Measurements from ENCODE around the gene PRICKLE4.

PRICKLE4 gene, protein sequence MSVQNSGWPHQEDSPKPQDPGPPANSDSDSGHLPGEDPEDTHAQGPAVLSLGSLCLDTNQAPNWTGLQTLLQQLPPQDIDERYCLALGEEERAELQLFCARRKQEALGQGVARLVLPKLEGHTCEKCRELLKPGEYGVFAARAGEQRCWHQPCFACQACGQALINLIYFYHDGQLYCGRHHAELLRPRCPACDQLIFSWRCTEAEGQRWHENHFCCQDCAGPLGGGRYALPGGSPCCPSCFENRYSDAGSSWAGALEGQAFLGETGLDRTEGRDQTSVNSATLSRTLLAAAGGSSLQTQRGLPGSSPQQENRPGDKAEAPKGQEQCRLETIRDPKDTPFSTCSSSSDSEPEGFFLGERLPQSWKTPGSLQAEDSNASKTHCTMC

DNA sequence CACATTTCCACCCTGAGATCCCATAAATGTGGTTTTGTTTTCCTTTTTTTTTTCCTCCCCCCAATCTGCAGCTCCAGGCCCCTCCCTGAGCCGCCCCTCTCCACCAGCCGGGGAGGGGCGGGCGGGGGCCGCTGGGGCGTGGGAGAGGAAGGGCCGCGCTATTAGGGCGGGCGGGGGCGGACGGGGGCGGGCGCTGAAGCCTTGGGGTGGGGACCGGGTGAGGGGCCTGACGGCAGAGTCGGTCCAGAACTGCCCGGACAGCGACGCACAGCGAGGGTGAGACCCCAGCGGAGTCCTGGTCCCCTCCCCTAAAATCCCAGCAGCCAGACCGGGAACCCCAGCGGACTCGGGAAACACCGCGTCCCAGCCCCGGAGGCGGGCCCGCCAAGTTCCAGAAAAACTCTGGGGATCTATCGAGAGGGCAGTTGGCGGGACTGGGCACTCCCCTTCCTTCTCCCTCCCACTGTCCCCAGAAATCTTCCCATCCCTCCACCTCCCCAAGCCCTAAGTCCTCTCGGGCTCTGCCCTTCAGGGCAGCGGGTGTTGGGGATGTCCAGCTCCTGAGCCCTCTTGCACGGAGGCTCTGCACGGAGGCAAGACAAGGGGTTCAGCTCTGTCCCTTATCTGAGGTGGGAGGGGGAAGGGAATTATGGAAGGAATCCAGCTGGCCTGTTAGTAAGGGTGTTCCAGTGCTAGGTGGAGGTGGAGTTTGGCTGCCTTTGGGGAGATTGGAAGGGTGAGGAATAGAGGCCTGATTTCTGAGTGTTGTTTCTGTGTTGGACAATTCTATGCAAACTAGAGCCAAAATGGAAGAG lies at the start of gene PRICKLE4:
TSS of gene PRICKLE4 (plus strand) at position 232 of the 815 bp plus-strand sequence. CDS start 2,692 bp downstream, outside the sequence.
- in situ Hi-C loops (cut with MboI; ENCODE audit: low sequenced_read_pairs), result loop anchor here (10.0 kb wide), 1 partner anchor 264 kb away; no protein-coding TSS in a partner anchor

DNA sequence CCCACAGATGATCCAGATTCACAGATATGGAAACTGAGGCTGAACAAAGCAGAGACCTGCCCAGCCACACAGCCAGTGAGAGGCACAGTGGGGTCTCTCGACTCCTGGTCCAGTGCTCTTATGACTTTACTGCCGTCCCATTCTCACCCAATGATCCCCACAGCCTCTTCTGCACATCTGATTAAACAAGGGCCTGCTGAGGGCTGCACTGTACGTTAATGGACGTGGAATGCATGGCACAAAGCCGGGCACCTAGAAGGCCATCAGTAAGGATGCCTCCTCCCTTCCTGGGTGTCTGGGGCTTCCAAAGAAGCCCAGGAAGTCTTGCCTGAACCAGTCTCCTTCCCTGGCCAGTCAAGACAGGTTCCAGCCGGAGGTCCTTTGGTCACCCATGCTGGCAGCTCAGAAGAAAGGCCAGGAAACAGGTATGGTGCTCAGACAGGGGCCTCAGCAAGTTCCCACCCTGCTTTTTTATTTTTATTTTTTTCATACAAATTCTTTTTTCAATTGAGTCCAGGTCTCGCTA lies 49.0 kb upstream of the PRICKLE4 start:
- in situ Hi-C loops (cut with MboI; ENCODE audit: low sequenced_read_pairs), result no loop called here

DNA sequence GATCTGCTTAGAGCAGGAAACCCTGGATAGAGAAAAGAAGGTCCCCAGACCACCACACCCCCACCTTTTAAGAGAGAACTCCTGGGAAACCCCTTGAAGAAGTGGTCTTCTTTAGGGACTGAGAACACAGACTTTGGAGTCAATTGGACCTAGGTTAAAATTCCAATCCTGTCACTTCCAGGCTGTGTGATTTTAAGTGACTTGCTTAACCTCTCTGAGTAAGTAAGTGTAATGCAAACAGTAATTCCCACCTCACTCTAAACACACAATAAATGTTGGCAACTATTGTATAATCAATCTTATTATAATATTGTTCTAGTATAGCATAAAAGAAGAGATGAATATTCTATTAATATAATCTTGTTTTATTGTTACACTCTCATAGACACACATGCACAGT lies 48.4 kb upstream of the PRICKLE4 start:
- in situ Hi-C loops (cut with MboI; ENCODE audit: low sequenced_read_pairs), result no loop called here

DNA sequence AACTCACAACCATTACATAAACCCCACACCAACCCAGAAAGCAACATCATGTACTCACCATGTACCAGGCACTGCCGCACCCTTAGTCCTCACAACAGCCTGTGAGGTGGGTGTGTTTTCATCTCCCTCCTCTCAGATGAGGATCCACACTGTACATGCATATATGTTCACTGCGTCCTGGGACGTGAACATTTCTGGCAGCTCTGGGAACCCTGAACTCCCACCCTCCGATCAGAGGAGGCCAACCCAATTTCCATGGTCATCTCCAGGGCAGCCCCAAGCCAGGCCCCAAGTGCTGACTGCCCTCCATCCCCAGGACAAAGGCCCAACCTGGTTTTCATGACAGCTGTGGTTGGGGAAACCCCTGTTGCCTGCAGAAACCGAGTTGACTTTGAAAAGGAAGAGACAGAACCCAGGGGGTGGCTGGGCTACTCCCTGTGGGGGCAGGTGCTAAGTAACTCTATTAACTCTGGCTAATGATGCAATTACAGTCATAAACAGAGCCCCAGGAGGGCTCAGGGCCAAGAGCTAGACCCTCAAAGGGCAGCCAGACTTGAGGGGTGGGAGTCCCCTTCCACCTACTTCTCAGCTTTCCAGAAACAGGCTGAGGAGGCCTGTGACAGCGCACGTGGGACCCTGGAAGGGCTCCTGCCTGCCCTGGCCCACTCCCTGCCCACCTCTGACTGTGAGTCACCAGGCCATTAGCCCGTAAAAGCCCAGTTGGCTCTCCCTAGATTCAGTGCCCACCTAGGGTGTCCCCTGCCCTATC lies 47.8 kb upstream of the PRICKLE4 start:
- in situ Hi-C loops (cut with MboI; ENCODE audit: low sequenced_read_pairs), result no loop called here

DNA sequence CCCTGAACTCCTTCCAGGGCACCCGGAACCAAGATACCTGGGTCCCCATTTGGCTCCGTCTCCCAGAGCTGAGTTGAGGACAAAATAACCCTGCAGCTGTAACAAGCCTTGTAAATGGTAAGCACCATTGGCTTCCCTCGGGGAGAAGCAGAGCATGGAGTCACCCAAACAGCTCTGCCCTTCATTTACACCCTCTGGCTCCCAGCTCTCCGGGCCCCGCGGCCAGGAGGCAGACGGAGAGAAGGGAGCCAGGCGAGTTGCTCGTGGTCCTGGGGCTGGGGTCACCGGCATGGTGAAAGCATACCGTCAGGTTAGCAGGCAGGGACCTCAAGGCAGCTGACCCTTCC lies 47.2 kb upstream of the PRICKLE4 start:
- in situ Hi-C loops (cut with MboI; ENCODE audit: low sequenced_read_pairs), result no loop called here

DNA sequence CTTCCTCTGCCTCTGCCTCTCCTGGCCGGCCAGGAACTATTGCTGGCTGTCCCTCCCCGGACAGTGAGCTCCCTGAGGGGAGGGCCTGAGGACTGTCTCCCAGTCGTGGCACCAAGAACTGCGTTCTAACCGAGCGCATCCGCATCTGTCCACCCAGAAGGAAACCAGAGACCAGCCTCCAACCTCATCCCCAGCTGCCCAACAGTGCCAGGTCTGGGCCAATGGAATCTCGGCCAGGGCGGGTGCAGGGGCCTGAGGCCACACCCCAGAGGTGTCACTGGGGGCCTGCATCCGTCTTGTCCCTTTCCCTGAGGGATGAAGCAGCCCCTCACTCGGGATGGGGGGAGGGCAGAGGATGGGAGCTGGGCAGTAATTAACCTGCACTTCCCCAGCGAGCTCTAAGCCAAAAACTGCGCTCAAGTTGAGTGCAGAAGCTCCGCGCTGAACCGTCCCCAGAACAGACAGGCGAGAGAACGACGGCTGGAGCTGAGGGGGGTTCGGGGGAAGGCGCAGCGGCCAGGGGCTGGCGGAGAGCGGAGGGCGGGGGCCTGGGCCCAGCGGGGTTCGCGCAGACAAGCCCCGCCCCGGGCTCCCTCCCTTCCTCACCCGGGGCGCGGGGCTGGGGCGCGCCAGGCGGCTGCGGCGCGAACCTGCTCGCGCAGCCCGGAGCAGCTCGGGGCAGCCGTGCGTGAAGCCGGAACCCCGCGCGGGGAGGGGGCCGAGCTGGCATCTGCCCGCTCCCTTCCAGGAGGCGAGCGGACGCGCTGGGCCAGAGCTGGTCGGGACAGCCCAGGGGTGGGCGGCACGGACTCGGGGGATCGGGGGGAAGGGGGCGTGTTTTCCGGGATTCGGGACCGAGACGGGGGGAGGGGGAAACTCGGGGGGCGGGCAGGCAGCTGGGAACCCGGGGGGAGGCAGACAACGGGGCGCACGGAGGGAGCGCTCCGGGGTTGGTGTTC lies 46.6 kb upstream of the PRICKLE4 start:
- in situ Hi-C loops (cut with MboI; ENCODE audit: low sequenced_read_pairs), result no loop called here

DNA sequence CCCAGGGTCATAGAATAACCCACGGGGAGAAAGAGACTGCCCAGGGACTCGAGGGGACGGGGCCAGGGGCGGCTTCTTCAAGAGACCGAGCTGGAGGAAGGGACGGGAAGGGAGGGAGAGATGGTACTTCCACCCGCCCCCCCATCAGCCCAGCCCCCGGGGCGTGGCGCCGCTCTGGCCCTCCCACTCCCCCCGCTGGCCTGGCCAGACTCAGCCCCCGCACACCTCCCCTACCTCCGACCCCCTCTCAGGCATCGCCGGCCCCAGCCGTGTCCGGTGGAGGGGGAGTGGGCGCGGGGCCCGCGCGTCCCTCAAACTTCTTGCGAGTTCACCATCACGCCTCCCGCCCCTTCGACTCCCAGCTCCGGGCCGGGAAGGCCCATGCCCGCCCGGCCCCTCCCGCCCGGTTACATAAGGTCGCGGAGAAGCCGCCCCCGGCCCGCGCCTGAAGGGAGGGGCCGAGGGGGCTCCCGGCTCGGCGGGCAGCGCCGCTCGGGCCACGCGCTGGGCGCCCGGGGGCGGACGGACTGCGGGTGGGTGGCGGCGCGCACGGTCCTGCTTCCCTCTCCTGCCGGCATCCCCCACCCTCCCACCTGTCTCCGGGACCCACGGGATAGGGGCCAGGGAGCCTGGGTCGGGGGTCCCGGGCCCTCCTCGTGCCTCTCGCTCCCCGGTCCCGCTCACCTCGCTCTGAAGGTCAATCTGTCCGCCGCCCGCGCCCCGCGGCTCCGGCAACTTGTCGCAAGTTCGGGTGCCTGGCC lies 45.7 kb upstream of the PRICKLE4 start:
- in situ Hi-C loops (cut with MboI; ENCODE audit: low sequenced_read_pairs), result no loop called here

DNA sequence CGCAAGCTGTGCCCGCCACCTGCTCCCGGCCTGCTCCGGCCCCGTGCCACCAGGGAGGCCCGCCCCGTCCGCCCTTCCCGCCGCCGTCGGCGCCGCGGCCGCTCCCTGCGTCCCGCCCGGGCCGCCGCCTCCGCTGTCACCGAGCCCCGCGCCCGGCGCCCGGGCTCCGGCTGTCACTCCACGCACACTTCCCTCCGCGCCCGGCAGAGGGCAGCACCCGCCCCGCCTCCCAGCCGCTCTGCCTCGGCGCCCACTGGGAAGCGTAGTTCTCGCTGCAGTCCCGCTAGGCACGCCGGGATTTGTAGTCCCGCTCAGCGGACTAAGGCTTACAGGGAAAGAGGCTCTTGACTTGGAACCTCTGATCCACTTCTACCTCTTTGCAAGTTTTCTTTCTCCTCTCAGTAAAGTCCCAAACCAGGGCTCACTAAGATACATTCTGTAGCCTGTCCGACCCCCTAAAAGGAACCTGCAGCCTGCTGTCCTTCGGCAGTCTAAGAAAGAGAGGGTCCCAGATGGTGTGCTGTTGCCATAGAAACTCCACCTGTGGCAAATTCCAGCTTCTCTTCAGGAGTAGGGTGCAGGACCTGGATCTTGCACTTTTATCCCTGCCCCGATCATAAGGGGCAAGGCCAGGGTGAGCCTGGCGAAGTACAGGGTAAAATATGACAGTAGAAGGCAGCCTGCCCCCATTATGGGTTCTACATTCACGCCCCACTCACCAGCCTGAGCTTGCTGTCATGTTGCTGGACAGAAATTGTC lies 45.0 kb upstream of the PRICKLE4 start, which contains the start of gene TFEB:
TSS of gene TFEB (minus strand) at position 182 of the 759 bp plus-strand sequence. CDS start 44,395 bp downstream, outside the sequence.
- in situ Hi-C loops (cut with MboI; ENCODE audit: low sequenced_read_pairs), result no loop called here

DNA sequence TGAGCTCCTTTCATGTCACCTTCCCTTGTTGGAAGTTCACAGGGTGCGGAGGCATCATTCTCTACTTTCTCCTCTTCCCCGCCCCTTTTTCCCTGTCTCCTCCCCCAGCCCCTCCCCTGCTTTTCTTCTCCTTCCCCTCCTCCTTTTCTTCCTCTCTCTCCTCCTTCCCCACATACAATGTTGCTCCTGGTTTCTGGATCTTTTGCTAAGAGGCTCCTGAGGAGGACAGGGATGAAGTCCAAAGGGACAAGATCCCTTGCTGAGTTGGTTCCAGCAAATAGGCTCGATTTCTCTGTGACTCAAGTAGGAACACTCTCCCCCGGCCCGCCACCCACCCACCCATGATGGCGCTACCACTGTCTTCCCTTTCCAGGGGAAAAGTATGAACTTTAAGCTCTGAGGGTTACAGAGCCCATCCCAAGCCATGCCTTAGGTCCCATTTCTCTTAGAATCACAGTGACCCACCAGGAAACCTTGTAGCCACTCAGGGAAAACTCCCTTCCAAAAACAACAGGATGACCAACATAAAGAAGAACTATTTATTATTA lies 44.3 kb upstream of the PRICKLE4 start:
- in situ Hi-C loops (cut with MboI; ENCODE audit: low sequenced_read_pairs), result no loop called here

DNA sequence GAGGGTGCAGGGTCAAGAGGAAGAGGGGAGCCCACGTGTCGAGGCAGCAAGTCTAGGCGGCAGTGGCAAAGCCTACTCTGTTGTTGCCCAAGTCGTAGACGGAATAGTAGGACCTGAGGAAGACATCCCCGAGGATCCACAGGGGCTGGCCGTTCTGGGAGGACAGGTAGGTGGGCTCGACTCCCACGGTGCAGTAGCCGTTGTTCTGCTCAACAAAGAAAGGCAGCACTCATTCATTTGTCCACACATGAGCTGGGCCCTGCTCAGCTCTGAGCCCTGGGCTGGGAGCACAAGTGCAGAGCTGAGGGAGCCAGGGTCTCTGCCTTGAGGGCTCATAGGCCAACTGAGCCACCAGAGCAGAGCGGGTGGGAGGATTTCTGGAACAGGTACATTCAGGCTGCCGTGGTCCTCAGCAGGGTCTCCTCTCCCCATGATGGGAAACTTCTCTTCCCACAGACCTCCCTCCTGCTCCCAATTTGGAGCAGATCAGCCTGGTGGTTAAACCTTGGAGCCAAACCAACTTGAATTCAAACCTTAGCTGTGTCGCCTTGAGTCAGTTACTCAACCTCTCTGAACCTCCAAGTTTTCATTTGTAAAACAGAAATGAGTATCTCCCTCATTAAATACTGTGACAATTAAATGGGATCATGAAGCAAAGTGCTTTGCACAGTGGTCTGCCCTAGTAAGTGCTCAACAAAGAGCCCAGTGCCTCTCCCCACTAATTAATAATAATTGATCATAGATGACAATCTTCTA lies 43.6 kb upstream of the PRICKLE4 start:
- in situ Hi-C loops (cut with MboI; ENCODE audit: low sequenced_read_pairs), result no loop called here

DNA sequence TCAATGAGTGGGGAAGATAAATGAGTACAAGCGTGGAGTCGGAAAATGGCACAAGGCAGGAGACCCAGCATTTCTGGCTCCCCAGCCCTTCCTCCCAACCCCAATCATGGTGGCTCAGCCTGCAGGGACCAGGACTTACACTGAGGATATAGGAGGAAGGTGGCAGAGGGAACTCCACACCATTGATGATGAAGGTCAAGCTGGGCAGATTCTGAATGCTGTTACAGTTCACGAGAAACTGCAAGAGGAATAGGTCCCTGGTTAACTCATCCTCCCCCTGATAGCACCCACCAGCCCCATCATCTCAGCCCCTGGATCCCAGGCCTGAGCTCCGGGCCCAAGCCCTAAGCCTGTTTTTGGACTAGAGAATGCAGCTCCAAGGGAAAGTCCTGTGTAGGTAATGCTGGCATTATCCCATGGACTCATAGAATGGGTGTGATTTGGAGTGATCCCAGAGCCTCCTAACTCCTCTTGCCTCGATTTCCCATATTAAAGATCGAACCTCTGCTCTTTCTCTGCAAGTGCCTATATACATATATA lies 42.9 kb upstream of the PRICKLE4 start:
- in situ Hi-C loops (cut with MboI; ENCODE audit: low sequenced_read_pairs), result no loop called here

DNA sequence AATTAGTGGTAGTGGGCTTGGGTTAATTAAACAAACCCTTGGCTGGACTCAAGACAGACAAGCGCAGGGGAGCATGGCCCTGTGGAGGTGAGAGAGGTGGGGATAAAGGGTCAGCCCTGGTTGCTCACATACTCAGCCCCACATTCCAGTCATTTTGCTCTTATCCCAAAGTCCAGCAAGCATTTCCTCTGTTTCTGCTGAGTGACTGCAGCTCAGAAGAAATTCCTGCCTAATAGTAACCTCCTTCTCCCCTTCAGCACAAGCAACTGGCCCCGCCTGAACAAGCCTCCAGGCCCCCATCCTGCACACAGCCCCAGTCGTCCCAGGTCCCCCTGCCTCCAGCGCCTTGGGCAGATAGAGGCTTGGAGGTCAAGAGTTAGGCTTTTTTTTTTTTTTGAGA lies 41.5 kb upstream of the PRICKLE4 start:
- in situ Hi-C loops (cut with MboI; ENCODE audit: low sequenced_read_pairs), result no loop called here

DNA sequence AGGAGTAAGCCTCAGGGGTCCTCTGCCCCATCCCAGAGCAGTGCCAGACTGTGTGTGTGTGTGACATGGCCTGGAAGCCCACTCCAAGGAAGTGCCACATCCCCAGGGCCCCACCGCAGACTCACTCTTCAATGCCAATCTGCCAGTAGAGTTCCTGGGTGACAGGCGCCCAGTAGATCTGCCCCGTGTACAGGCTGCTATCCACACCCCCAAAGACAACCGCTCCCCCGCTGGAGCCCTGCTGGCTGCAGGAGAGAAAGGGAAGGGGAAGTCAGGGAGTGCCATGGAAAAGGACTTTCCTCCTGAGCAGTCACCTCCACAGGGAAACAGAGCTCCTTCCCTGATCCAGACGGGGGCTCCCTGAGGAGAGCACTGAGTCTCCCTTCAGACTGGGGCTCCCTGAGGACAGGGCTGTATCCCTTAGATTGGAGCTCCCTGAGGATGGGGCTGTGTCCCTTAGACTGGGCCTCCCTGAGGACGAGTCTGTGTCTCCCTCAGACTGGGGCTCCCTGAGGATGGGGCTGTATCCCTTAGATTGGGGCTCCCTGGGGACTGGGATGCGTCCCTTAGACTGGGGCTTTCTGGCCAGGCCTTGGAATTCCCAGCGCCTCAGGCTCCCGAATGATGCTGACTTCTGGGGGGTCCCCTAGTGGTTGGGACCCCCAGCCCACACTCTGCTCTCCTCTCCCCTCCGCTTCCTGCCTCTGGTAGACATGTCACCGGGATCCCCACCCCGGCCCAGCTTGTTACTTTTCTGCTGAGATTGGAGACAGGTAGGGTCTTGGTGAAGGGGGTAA lies 40.0 kb upstream of the PRICKLE4 start:
- in situ Hi-C loops (cut with MboI; ENCODE audit: low sequenced_read_pairs), result no loop called here

DNA sequence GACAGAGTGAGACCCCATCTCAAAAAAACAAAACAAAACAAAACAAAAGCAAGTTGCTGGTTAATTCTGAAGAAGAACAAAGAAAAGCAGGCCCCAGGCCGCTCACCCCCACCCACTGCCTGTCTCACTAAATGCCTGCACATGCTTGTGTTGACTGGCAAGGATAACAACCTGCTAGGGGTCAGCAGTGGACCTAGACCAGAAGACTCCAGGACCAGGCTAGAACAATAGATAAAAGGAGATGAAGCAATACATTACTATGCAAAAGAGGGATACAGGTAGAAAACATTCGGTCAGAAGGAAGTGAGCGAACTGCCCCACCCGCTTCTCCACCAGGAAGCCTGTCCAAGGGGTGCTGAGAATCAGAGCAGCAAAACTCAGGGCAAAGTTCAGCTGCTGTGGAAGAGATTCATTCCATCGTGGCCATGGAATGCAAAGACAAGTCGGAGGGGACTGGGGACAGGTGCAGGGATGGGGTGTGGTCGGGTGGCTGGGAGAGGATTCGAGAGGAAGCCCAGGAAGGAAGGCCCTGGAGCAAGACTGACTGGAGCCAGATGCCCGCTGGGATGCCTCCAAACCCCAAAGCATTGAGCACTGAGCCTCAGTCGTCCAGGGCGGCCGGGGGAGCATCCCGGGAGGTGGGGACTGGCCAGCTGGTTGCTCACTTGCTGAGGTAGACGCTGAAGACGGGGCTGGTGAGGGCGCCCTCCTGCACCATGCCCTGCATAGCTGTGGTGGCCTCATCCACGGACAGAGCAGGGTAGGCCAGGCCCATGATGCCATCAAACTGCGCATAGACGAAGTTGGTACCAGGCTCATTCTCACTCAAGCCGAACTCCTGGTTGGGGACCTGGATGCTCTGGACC lies 38.7 kb upstream of the PRICKLE4 start:
- in situ Hi-C loops (cut with MboI; ENCODE audit: low sequenced_read_pairs), result no loop called here
